Measurements from ENCODE around the gene OBSCN.

- TF ChIP-seq MYNN (CRISPR knock-in tag; IDR thresholded peaks at IDR 0.05; ENCODE audit: low read depth): no peak
- TF ChIP-seq HBP1 (CRISPR knock-in tag; IDR thresholded peaks at IDR 0.05; ENCODE audit: low read depth): no peak
- TF ChIP-seq ZNF121 (CRISPR knock-in tag; IDR thresholded peaks at IDR 0.05): no peak
- TF ChIP-seq POLR2AphosphoS5 (IDR thresholded peaks at IDR 0.05; ENCODE audit: low read depth, low read length): no peak
- no peak for TF ChIP-seq CEBPB (IDR thresholded peaks at IDR 0.05; ENCODE audit: borderline replicate concordance, low read depth, low read length)
- TF ChIP-seq IRF1 (CRISPR knock-in tag; IDR thresholded peaks at IDR 0.05; ENCODE audit: low read depth): no peak
- TF ChIP-seq NR2F1 (CRISPR knock-in tag; IDR thresholded peaks at IDR 0.05): no peak
- TF ChIP-seq CTCF (CRISPR knock-in tag; IDR thresholded peaks at IDR 0.05): no peak
- TF ChIP-seq ZNF800 (CRISPR knock-in tag; IDR thresholded peaks at IDR 0.05): no peak
- no peak for TF ChIP-seq SRSF9 (IDR thresholded peaks at IDR 0.05; ENCODE audit: borderline replicate concordance, insufficient read depth, low read depth, low read length, poor library complexity, severe bottlenecking)
- TF ChIP-seq CEBPG (CRISPR knock-in tag; IDR thresholded peaks at IDR 0.05): no peak
Measured at GRCh38 chr1:228206582-228207351, 1.1 kb upstream of the OBSCN start.
